ENCODE results near the gene CECR2. TPM values are rescaled to one million over a fixed set of nuclear protein-coding genes. Genes with fewer than 3 reads are reported as not detected.

The CECR2 gene
- total and polyA plus RNA-seq, 2 of the 8 experiments (the other 6 are each of a cell fraction or from before 2014, with no cell fraction given): 18.3 to 123 TPM

DNA sequence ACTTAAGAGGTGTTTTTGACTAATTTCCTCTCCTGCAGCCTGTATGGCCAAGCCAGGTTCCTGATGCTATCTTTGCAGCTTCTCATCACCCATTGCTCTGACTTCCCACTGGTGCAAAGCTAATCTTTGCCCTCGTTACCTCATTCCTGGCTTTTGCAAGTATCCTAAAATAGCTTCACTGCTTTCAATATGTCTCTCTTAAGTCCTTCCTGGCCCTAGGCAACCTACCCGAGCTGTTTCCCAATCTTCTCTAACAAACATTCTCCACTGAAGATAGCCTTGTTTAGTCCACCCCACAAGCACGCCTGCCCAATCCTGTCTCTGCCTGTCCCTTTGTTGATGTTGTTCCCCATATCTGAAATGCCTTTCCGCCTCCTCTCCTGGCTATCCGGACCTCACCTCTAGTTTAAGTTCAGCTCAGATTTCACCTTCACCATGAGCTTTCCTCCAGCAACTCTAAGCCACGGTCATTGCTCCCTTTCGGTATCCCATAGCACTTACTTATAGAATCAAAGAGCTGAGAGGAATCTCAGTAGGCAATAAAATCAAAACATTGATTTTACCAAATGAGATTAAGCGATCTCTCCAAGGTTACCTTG is 30.1 kb upstream of the CECR2 start:
- Histone ChIP-seq H3K79me2 (ENCODE audit: control insufficient read depth in 1 of 2, insufficient read depth in 2 of 2, low read length in 2 of 2) (no peaks in the 10 kb centered on the region), H3K23me2 (ENCODE audit: low read depth, low read length) (no peaks in the 10 kb centered on the region), H3K14ac (ENCODE audit: insufficient read length) (no peak overlapping the region), H4K5ac (ENCODE audit: insufficient read length, low read depth, low read length) (no peak overlapping the region), H2BK5ac (ENCODE audit: low read depth, low read length) (no peak overlapping the region), H2AFZ (ENCODE audit: low read length) (0 out of 2 replicates have a peak overlapping the region, but pooled peaks have one; percentile 34), H3K23ac (ENCODE audit: insufficient read length) (no peak overlapping the region), H3K9me3 (ENCODE audit: insufficient read depth in 2 of 2, low read depth in 1 of 2, low read length in 1 of 2) (no peaks in the 10 kb centered on the region), H4K91ac (replicated peaks; ENCODE audit: insufficient read length, low read length) (no peak overlapping the region), H2BK120ac (replicated peaks; ENCODE audit: low read depth, low read length) (no peak overlapping the region), H3K56ac (replicated peaks; ENCODE audit: insufficient read length, low read depth, low read length) (no peak overlapping the region), H4K8ac (ENCODE audit: extremely low read depth, insufficient read depth, low read length) (no peak overlapping the region), H2AK5ac (ENCODE audit: low read depth, low read length) (no peak overlapping the region), H3K79me1 (ENCODE audit: low read depth, low read length) (no peaks in the 10 kb centered on the region), H2BK15ac (ENCODE audit: low read length) (no peak overlapping the region), H3K4me1 (replicated peaks in 1 of 4; ENCODE audit: control insufficient read depth in 3 of 4, insufficient read depth in 4 of 4, low read length in 3 of 4) (peaks cover 0 to 5% (median 0%) of the 10 kb centered on the region in 4 experiments; a peak in 1 of 7 replicates), H3K4ac (replicated peaks; ENCODE audit: insufficient read length, low read depth, low read length) (no peak overlapping the region), H3K18ac (ENCODE audit: extremely low read depth, low read length) (peak overlapping the region; percentile 9; the same call in 1 of the 2 replicates), H3K36me3 (ENCODE audit: control insufficient read depth in 2 of 4, insufficient read depth in 4 of 4, low read length in 3 of 4) (no peaks in the 10 kb centered on the region), H3K4me3 (ENCODE audit: extremely low read depth in 1 of 4, insufficient read depth in 2 of 4, low read depth in 3 of 4, low read length in 4 of 4) (no peak overlapping the region), H3K4me2 (ENCODE audit: insufficient read depth in 1 of 2, low read depth in 2 of 2, low read length in 2 of 2) (no peak overlapping the region), H4K20me1 (replicated peaks in 1 of 2; ENCODE audit: control insufficient read depth in 1 of 2, insufficient read depth in 2 of 2, low read length in 2 of 2) (no peaks in the 10 kb centered on the region), H2BK12ac (ENCODE audit: low read depth, low read length) (0 out of 2 replicates have a peak overlapping the region, but pooled peaks have one; percentile 12), H2BK20ac (ENCODE audit: low read length) (peak overlapping the region; percentile 44; the same call in 1 of the 2 replicates), H3K27me3 (replicated peaks in 1 of 4; ENCODE audit: control insufficient read depth in 3 of 4, extremely low read depth in 1 of 4, insufficient read depth in 3 of 4, low read length in 3 of 4) (no peaks in the 10 kb centered on the region), H3K27ac (ENCODE audit: low read depth, low read length) (no peak overlapping the region), H3K9ac (replicated peaks in 1 of 4; ENCODE audit: extremely low read depth in 1 of 4, low read depth in 3 of 4, low read length in 3 of 4) (peak overlapping the region in 1 of 4 experiments; percentile 9; a peak in 1 of 7 replicates)
- FAIRE-seq: no peak
- ChIA-PET POLR2A (ENCODE audit: partially characterized antibody) (interaction anchor here (1.0 to 1.1 kb wide), 2 partner anchors 96 to 120 kb away, joined by 3 read pairs; partner anchors contain the start of gene ADA2), CTCF (ENCODE audit: partially characterized antibody) (interaction anchor here (0.6 to 2.5 kb wide), 9 partner anchors 9 to 163 kb away, joined by 3 to 10 read pairs (median 4); no protein-coding TSS in a partner anchor)
- DNase-seq (ENCODE audit: low read depth in 1 of 2, low spot score in 2 of 2): no peak
- WGBS, 2 experiments (ENCODE audit: extremely low coverage in 1 of 2, insufficient coverage in 1 of 2, insufficient read length in 1 of 2, insufficient replicate concordance in 2 of 2, low coverage in 1 of 2, low lambda C conversion rate in 2 of 2, missing lambda C conversion rate in 1 of 2): 80% methylated on average over 8 of the region's 8 CpGs; no CpG with 5 or more reads in 1 of the 2 experiments
- TF ChIP-seq FOSL1 (IDR thresholded peaks at IDR 0.05; ENCODE audit: insufficient read depth, low read depth, low read length) (no peak), EZH2 (IDR thresholded peaks at IDR 0.05; ENCODE audit: low read depth, low read length, severe bottlenecking) (no peak), SP1 (IDR thresholded peaks at IDR 0.05; ENCODE audit: low read depth, low read length) (no peak), TBP (IDR thresholded peaks at IDR 0.05; ENCODE audit: low read depth, low read length) (no peak), BCL11A (IDR thresholded peaks at IDR 0.05; ENCODE audit: low read depth in 2 of 2, low read length in 2 of 2) (no peak), CTBP2 (IDR thresholded peaks at IDR 0.05; ENCODE audit: borderline replicate concordance, insufficient read depth, insufficient read length, low read length) (no peak), CEBPB (IDR thresholded peaks at IDR 0.05; ENCODE audit: low read depth, low read length) (no peak), CREB1 (IDR thresholded peaks at IDR 0.05) (no peak), TAF1 (IDR thresholded peaks at IDR 0.05; ENCODE audit: low read depth, low read length) (no peak), CHD2 (IDR thresholded peaks at IDR 0.05; ENCODE audit: low read length) (no peak), SP2 (IDR thresholded peaks at IDR 0.05; ENCODE audit: low read length) (no peak), HDAC6 (IDR thresholded peaks at IDR 0.05; ENCODE audit: low read depth, low read length) (no peak), KDM1A (IDR thresholded peaks at IDR 0.05; ENCODE audit: borderline replicate concordance, low read length) (no peak), RAD21 (IDR thresholded peaks at IDR 0.05 in 1 of 2, conservative IDR thresholded peaks at IDR 0.05 in 1 of 2; ENCODE audit: low read depth in 2 of 2, low read length in 2 of 2) (no peak)
